SJSA1 (cell line): ENCODE results near the gene INTS1. TPM values are rescaled to one million over a fixed set of nuclear protein-coding genes. Genes with fewer than 3 reads are reported as not detected.
"Not testable (repeated sequence)": the region's sequence is repeated elsewhere in the genome, so short reads cannot be mapped to it uniquely, and the experiment has no call there.

Source experiments
- DNase-seq, 2 experiments: peaks; one replicate each; pipeline ENCODE4 v3.0.0-alpha.2; 2015 to 2020; ENCODE audit warnings: low spot score in 2 of 2, low read depth in 1 of 2
- H3K27ac ChIP-seq: fragments of 250-450 bp; sonication (Bioruptor Pico); 2 replicates; pipeline ENCODE4 v1.5.1; 2020; ENCODE audit warnings: mild to moderate bottlenecking, moderate library complexity
- H3K27me3 ChIP-seq: fragments of 250-450 bp; sonication (Bioruptor Pico); replicated peaks from 2 replicates; pipeline ENCODE4 v1.5.1; 2020; ENCODE audit warnings: mild to moderate bottlenecking, moderate library complexity
- H3K36me3 ChIP-seq: fragments of 250-450 bp; sonication (Bioruptor Pico); 2 replicates; pipeline ENCODE4 v1.5.1; 2020; ENCODE audit warnings: mild to moderate bottlenecking
- H3K4me1 ChIP-seq: fragments of 250-450 bp; sonication (Bioruptor Pico); replicated peaks from 2 replicates; pipeline ENCODE4 v1.6.1; 2021; ENCODE audit warnings: mild to moderate bottlenecking
- H3K4me3 ChIP-seq: fragments of 250-450 bp; sonication (Bioruptor Pico); 2 replicates; pipeline ENCODE4 v1.5.1; 2020; ENCODE audit warnings: mild to moderate bottlenecking
- H3K9me3 ChIP-seq: fragments of 250-450 bp; sonication (Bioruptor Pico); replicated peaks from 2 replicates; pipeline ENCODE4 v1.5.1; 2020; ENCODE audit warnings: mild to moderate bottlenecking
- total RNA-seq: library from RNA; depleted of rRNA; stranded (reverse); fragments of >200 nt; shearing (Covaris generic); gene quantifications from 2 replicates; pipeline ENCODE4 v1.2.3, GENCODE V29; 2014

The INTS1 gene
- total RNA-seq, 1 experiment from 2014 or later, result 36.8 TPM

DNA sequence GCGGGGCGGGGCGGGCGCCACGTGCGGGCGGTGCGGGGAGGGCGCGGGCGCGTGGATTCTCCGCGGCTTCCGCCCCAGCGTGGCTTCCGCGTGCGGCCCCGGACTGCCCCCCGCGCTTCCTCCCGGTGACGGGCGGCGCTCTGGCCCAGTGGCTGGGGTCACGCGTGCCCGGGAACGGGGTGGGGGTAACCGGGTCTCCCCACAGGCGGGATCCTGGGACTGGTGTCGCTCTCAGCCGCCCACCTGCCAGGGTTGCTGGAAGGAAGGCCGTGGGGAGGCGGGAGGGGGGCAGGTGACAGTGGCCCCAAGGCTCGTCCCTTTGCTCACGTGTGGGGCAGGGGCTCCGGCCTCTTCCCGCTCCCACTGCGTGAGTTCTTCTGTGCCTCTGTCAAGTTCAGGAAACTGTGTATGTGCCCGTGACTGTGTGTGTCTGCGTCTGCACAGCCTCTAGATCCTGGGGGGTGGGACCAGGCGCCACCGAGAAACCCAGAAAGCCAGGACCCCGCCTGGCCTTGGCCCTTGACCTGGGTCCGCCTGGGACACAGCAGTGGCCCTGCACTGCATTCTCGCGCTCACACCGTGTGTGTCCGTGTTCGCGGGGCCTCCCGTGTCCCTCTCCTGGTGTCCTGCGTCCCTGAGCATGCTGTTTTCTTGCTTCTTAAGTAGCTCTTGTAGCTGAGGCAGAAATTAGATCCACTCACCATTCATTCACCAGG lies 27.2 kb upstream of the INTS1 start:
- no peaks in the 10 kb centered on the region for H3K27me3 ChIP-seq
- H3K36me3 ChIP-seq, result peaks cover 21% of the 10 kb centered on the region
- H3K4me3 ChIP-seq, result peak overlapping the region; percentile 58
- H3K4me1 ChIP-seq, result peaks cover 61% of the 10 kb centered on the region
- peak in 1 of 2 experiments; percentile 50 for DNase-seq
- peak overlapping the region; percentile 92 for H3K27ac ChIP-seq
- no peaks in the 10 kb centered on the region for H3K9me3 ChIP-seq

DNA sequence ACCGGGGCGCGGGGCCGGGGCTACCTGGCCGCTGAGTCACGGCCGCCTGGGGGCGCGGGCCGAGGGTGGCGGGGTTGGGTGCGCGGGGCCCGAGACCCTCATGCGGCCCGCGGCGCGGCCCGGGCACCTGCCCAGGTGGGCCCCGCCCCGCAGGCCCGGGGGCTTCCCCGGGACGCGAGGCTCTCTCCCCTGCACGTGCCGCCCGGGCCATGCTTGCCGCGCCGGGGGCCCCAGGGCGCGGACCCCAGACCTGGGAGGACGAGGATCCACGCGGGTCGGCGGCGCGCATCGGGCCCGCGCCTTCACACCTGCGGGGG lies 26.7 kb upstream of the INTS1 start:
- H3K27me3 ChIP-seq, result no peaks in the 10 kb centered on the region
- H3K4me3 ChIP-seq, result peak overlapping the region; percentile 58
- peak overlapping the region; percentile 92 for H3K27ac ChIP-seq
- H3K36me3 ChIP-seq, result peaks cover 16% of the 10 kb centered on the region
- H3K9me3 ChIP-seq, result no peaks in the 10 kb centered on the region
- no peak for DNase-seq
- H3K4me1 ChIP-seq, result peaks cover 58% of the 10 kb centered on the region

DNA sequence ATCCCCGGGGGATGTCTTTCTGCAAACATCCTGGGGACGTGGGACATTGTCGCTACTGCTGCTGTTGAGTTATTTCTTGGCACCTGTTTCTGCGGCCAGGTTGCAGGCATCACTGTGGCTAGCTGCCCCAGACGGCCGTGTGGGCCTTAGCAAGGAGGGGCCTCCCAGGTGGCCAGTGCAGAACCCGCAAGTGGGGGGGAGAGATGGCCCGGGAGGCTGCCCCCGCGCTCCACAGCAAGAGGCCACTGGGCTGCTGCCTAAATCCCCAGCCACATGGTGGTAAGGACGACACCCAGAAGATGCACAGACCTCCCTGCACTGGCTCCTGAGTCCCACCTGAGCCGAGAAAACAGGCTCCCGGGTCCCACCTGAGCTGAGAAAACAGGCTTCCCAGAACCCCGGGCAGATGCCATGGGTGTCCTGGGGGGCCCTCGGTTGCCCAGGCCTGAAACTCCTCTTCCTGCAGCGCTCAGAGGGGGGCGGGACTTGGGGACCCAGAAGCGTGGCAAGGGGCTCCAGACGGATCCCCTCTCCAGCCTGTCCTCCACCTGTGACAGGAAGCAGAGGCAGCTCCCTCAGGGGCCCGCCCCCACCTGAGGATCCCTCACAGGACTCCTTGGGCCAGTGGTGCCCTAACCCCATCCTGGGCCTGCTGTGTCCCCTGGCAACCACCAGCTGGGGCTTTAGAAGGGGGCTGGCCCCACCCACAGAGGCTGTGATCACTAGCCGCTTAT lies 25.4 kb upstream of the INTS1 start:
- Histone ChIP-seq H3K36me3 (peaks cover 7% of the 10 kb centered on the region), H3K4me1 (peaks cover 54% of the 10 kb centered on the region), H3K9me3 (no peaks in the 10 kb centered on the region), H3K27me3 (no peaks in the 10 kb centered on the region), H3K4me3 (no peak overlapping the region), H3K27ac (no peak overlapping the region)
- no peak for DNase-seq

DNA sequence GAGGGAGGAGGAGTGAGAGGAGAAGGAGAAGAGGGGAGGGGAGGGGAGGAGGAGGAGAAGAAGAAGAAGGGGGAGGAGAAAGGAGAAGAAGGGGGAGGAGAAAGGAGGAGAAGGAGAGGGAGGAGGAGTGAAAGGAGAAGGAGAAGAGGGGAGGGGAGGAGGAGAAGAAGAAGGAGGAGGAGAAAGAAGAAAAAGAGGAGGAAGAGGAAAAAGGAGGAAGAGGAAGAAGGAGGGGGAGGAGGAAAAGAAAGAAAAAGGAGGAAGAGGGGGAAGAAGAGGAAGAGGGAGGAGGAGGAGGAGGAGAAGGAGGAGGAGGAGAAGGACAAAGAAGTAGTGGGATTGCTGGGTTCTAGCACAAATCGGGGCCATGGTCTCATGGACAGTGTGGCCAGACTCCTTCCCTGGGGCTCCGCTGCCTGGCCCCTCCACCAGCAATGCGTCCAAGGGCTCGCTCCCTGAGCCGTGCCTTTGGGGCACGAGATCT lies 22.1 kb upstream of the INTS1 start:
- H3K9me3 ChIP-seq, result no peaks in the 10 kb centered on the region
- H3K4me3 ChIP-seq, result no peak overlapping the region
- no peaks in the 10 kb centered on the region for H3K27me3 ChIP-seq
- no peak overlapping the region for H3K27ac ChIP-seq
- H3K4me1 ChIP-seq, result peaks cover 29% of the 10 kb centered on the region
- DNase-seq, result no peak
- H3K36me3 ChIP-seq, result no peaks in the 10 kb centered on the region

DNA sequence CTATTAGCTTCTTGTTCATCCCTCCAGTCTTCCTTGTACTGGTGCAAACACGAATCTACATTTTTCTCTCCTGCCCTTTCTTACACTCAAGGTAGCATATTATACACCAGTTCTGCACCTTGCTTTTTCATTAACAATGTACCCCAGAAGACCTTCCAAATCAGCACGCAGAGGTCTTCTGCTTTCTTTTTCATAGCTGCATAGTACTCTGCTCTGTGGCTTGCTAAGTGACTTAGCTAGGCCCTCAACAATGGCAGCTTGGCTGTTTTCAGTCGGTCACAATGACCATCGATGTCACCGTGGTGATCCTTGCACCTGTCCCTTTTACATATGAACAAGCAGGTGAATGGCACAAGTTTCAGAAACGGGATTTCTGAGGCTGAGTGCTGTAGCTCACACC lies 21.2 kb upstream of the INTS1 start:
- no peak for DNase-seq
- Histone ChIP-seq H3K4me3 (no peak overlapping the region), H3K9me3 (no peaks in the 10 kb centered on the region), H3K4me1 (peaks cover 34% of the 10 kb centered on the region), H3K36me3 (no peaks in the 10 kb centered on the region), H3K27me3 (no peaks in the 10 kb centered on the region), H3K27ac (no peak overlapping the region)

DNA sequence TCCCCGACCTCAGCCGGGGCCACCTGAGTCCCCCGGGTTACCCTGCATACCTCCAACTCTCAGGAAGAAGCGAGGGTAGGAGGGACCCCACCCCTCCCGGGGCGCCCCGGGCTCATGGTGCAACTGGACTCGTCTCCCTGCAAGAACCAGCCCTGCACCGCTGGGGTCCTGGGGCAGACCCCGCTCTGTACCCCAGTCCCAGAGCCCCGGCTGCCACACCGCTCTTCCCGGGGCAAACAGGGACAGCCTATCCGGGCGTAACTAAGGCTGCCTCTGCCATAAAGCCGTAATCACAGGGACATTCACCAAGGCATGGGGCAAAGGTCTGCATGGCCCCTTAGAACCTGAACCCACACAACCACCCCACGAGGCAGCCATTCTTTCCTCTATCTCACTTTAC lies 19.7 kb upstream of the INTS1 start:
- no peak for DNase-seq
- no peaks in the 10 kb centered on the region for H3K9me3 ChIP-seq
- H3K4me1 ChIP-seq, result peaks cover 37% of the 10 kb centered on the region
- no peak overlapping the region for H3K27ac ChIP-seq
- no peaks in the 10 kb centered on the region for H3K27me3 ChIP-seq
- H3K36me3 ChIP-seq, result no peaks in the 10 kb centered on the region
- H3K4me3 ChIP-seq, result no peak overlapping the region

DNA sequence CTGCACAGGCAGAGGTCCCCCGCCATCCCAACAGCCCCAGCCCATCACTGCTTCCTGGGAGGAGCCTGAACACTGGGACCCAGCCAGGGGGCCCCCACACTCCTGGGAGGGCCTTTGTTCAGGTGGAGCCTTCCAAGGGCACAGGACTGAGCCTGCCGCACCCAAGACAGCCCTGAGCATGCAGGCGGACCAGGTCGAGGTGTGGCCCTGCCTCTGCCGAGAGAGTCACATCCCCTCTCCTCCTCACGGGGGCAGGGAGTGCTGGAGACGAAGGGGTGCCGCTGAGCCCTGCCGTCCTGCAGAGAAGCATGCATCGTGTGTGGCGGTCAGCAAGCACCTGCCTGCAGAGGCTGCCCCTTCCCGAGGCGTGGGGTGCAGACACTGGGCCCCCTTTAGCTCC lies 19.0 kb upstream of the INTS1 start:
- peaks cover 37% of the 10 kb centered on the region for H3K4me1 ChIP-seq
- H3K9me3 ChIP-seq, result no peaks in the 10 kb centered on the region
- no peak overlapping the region for H3K27ac ChIP-seq
- no peak overlapping the region for H3K4me3 ChIP-seq
- DNase-seq, result no peak
- no peaks in the 10 kb centered on the region for H3K27me3 ChIP-seq
- no peaks in the 10 kb centered on the region for H3K36me3 ChIP-seq

DNA sequence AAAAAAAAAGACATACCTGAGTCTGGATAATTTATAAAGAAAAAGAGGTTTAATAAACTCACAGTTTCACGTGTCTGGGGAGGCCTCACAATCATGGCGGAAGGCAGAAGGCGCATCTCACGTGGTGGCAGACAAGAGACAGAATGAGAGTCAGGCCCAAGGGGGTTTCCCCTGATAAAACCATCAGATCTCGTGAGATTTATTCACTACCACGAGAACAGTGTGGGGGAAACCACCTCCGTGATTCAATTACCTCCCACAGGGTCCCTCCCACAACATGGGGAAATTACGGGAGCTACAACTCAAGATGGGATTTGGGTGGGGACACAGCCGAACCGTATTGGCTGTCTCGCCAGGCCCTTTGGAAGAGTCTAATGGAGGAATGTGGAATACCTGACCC lies 17.3 kb upstream of the INTS1 start:
- Histone ChIP-seq H3K27ac (peak overlapping the region; percentile 90), H3K27me3 (no peaks in the 10 kb centered on the region), H3K4me1 (peaks cover 23% of the 10 kb centered on the region), H3K9me3 (no peaks in the 10 kb centered on the region), H3K4me3 (no peak overlapping the region), H3K36me3 (no peaks in the 10 kb centered on the region)
- no peak for DNase-seq

DNA sequence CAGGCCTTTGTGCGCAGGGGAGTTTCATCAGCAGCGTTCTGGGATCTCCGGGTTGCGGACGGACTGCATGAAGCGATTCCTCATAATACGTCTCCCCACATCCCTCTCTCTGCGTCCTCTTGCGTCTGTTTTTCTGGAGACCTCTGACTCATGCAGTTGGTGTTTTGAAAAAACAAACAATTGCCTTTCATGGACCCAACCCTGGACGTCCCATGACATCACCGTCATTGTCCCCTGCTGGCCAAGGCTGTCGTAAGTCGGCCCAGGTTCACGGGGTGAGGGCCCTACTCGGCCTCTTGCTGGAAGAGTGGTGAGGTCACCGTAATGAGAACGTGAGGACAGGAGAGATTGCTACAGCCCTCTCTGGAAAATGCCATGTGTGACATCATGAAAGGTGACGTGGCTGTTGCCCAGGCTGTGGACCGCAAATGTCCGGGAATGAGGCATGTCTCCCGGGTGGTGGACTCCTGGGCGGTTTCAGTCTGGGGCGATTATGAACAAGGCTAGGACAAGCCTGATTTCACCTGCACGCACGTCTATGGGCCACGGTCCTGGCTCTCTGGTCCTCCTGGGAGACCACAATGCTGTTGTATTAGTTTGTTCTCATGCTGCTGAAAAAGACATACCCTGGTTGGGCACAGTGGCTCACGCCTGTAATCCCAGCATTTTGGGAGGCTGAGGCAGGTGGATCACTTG lies 16.5 kb upstream of the INTS1 start:
- no peaks in the 10 kb centered on the region for H3K9me3 ChIP-seq
- peaks cover 21% of the 10 kb centered on the region for H3K4me1 ChIP-seq
- peak; percentile 99 for DNase-seq
- no peaks in the 10 kb centered on the region for H3K36me3 ChIP-seq
- H3K4me3 ChIP-seq, result no peak overlapping the region
- H3K27ac ChIP-seq, result peak overlapping the region; percentile 90
- no peaks in the 10 kb centered on the region for H3K27me3 ChIP-seq

DNA sequence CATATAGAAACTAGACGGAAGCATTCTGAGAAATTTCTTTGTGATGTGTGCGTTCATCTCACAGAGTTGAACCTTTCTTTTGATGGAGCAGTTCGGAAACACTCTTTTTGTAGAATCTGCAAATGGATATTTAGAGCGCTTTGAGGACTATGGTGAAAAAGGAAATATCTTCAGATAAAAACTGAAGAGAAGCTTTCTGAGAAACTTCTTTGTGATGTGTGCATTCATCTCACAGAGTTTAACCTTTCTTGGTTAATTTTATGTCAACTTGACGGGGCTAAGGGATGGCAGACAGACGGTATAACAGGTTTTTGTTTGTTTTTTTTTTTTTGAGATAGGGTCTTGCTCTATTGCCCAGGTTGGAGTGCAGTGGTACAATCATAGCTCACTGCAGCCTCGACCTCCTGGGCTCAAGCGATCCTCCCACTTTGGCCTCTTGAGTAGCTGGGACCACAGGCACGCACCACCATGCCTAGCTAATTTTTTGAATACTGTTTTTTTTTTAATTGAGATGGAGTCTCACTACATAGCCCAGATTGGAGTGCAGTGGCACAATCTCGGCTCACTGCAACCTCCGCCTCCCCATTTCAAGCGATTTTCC lies 15.2 kb upstream of the INTS1 start:
- not testable (repeated sequence) for H3K27me3 ChIP-seq, H3K9me3 ChIP-seq, H3K4me3 ChIP-seq, DNase-seq, H3K36me3 ChIP-seq
- Histone ChIP-seq H3K4me1 (peaks cover 31% of the 10 kb centered on the region), H3K27ac (peak overlapping the region; percentile 90; the same call in 1 of the 2 replicates)

DNA sequence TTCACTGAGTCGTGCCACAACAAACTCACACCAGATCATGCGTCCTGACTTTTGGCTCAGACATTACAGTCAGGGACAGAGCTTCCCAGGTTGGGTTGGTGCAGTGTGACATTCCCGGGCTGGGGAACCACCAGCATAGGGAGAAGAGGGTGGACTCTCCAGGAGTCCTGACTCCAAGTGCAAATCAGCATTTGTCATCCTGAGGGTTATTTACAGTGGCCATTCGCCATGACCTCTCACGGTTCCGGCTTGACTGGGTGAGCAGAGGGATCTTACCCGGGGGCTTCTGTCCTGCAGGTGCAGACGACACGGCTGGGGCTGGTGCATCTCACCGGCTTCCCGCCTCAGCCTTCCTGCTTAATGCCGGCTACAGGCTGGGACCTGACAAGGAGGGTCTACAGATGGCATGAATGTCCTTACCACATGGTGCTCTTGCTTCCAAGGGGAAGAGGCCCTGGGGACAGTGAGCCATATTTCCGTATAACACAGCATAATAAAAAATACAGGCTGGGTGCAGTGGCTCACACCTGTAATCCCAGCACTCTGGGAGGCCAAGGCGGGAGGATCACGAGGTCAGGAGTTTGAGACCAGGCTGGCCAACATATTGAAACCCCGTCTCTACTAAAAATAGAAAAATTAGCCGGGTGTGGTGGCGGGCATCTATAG lies 12.5 kb upstream of the INTS1 start:
- no peaks in the 10 kb centered on the region for H3K27me3 ChIP-seq
- no peaks in the 10 kb centered on the region for H3K9me3 ChIP-seq
- DNase-seq, result no peak
- H3K36me3 ChIP-seq, result no peaks in the 10 kb centered on the region
- H3K4me1 ChIP-seq, result peaks cover 52% of the 10 kb centered on the region
- H3K27ac ChIP-seq, result no peak overlapping the region
- no peak overlapping the region for H3K4me3 ChIP-seq

DNA sequence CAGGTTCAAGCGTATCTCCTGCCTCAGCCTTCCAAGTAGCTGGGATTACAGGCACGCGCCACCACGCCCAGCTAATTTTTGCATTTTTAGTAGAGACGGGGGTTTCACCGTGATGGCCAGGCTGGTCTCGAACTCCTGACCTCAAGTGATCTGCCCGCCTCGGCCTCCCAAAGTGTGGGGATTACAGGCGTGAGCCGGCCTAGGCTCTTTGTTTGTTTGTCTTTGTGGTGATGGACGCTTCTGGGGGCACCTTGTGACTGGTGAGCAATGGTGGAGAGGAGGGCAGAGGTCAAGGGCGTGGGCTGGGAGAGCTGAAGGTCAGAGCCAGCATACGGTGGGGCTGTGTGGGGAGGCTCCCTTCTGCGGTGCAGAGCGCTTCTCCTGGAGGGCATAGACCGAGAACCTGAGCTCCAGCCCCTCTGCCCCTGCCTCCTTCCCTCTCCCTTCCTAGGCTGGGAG lies 11.3 kb upstream of the INTS1 start:
- not testable (repeated sequence) for DNase-seq, H3K36me3 ChIP-seq, H3K27ac ChIP-seq, H3K27me3 ChIP-seq, H3K4me3 ChIP-seq, H3K9me3 ChIP-seq
- peaks cover 42% of the 10 kb centered on the region for H3K4me1 ChIP-seq

DNA sequence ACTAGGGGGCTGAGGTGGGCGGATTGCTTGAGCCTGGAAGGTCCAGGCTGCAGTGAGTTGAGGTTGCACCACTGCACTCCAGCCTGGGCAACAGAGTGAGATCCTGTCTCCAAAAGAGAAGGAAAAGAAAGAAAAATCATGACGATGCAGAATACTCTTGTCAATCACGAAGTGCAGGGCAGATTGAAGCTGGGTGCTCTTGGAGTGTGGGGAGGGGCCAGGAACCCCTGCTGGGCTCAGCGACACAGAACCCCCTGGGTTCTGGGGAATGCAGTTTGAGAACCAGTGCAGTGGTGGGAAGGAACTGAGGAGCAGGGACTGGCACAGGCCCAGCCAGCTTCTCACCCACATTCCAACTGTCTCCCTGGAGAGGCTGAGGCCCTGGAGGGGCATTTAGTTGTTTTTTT lies 10.8 kb upstream of the INTS1 start:
- Histone ChIP-seq H3K4me1 (peaks cover 37% of the 10 kb centered on the region), H3K27ac (no peak overlapping the region), H3K4me3 (no peak overlapping the region), H3K27me3 (no peaks in the 10 kb centered on the region), H3K9me3 (no peaks in the 10 kb centered on the region), H3K36me3 (no peaks in the 10 kb centered on the region)
- no peak for DNase-seq
